GM12878 (cell line): Measurements from ENCODE around the gene HK2. TPM values are rescaled to one million over a fixed set of nuclear protein-coding genes. Genes with fewer than 3 reads are reported as not detected.

Source experiments
- ATAC-seq: fragments of 200-7000 bp; cut with Tn5 transposase; 3 replicates; pipeline ENCODE4 v1.9.1; 2020; ENCODE audit warnings: mild to moderate bottlenecking, moderate library complexity
- BruUV-seq: library from RNA; stranded (reverse); fragments of 400-500 nt; replicated peaks from 2 replicates; lab custom pipeline; 2021; lab: Mats Ljungman, UMichigan
- CTCF ChIA-PET: fragments of 300-600 bp; sonication (Branson Sonifier 250); formaldehyde crosslinking; extraction: SDS; loops from one replicate; lab custom pipeline; 2021; ENCODE audit warnings: inconsistent platforms; lab: Yijun Ruan, JAX
- POLR2A ChIA-PET: fragments of 350-600 bp; formaldehyde crosslinking; extraction: SDS; loops from one replicate; lab custom pipeline; 2021; ENCODE audit warnings: inconsistent platforms; lab: Charles Lee
- RAD21 ChIA-PET: fragments of 300-600 bp; sonication (Branson Sonifier 250); formaldehyde crosslinking; loops from one replicate; lab custom pipeline; 2023; ENCODE audit warnings: antibody characterized with exemption; ENCODE audit not compliant: unreplicated experiment; lab: Charles Lee
- SMC1A ChIA-PET: fragments of 300-600 bp; sonication (Branson Sonifier 250); formaldehyde crosslinking; loops from one replicate; lab custom pipeline; 2023; ENCODE audit not compliant: unreplicated experiment, uncharacterized antibody; lab: Charles Lee
- DNase-seq: peaks from one replicate; pipeline ENCODE4 v3.0.0-alpha.2; 2011; ENCODE audit warnings: low read depth, low spot score
- FAIRE-seq: peaks from 3 replicates; lab custom pipeline; 2011; peaks lifted over from hg19 to GRCh38; lab: Jason Lieb, UNC
- H2AFZ ChIP-seq: 2 replicates; pipeline ENCODE4 v1.6.0; 2011; ENCODE audit warnings: low read depth, low read length, control low read depth; ENCODE audit not compliant: control insufficient read depth
- H3K27ac ChIP-seq: 2 replicates; pipeline ENCODE4 v1.5.1; 2011; ENCODE audit warnings: control low read depth; ENCODE audit not compliant: control insufficient read depth, insufficient read depth
- H3K27me3 ChIP-seq, 2 experiments: replicated peaks in 1 of 2; 2 replicates each; pipeline versions ENCODE4 v1.6.0 to v1.6.1; 2011; ENCODE audit warnings: low read length in 1 of 2; ENCODE audit not compliant: control insufficient read depth in 2 of 2, insufficient read depth in 2 of 2
- H3K36me3 ChIP-seq, 2 experiments: 2 replicates each; pipeline ENCODE4 v1.5.1; 2011; ENCODE audit warnings: low read length in 1 of 2; ENCODE audit not compliant: control insufficient read depth in 2 of 2, insufficient read depth in 2 of 2
- H3K4me1 ChIP-seq: 2 replicates; pipeline ENCODE4 v1.6.1; 2011; ENCODE audit warnings: mild to moderate bottlenecking, low read length, moderate library complexity, mixed read lengths; ENCODE audit not compliant: control insufficient read depth, insufficient read depth
- H3K4me2 ChIP-seq: 2 replicates; pipeline ENCODE4 v1.6.0; 2011; ENCODE audit warnings: control low read depth; ENCODE audit not compliant: control insufficient read depth, insufficient read depth
- H3K4me3 ChIP-seq: fragments of 200-600 bp; sonication (generic); 2 replicates; pipeline ENCODE4 v1.5.1; 2016
- H3K79me2 ChIP-seq: 2 replicates; pipeline ENCODE4 v1.6.0; 2011; ENCODE audit warnings: low read length; ENCODE audit not compliant: control insufficient read depth, insufficient read depth
- H3K9ac ChIP-seq: 2 replicates; pipeline ENCODE4 v1.8.0; 2011; ENCODE audit warnings: low read length, control low read depth, mixed read lengths; ENCODE audit not compliant: control insufficient read depth, insufficient read depth
- H3K9me3 ChIP-seq: replicated peaks from 3 replicates; pipeline ENCODE4 v1.5.1; 2011; ENCODE audit warnings: mild to moderate bottlenecking, low read length; ENCODE audit not compliant: control insufficient read depth, insufficient read depth
- H4K20me1 ChIP-seq: 2 replicates; pipeline ENCODE4 v1.6.0; 2011; ENCODE audit not compliant: control insufficient read depth, insufficient read depth
- BCL11A ChIP-seq: IDR thresholded peaks from 2 replicates; pipeline ENCODE4 v1.6.1; 2011; ENCODE audit warnings: low read depth, low read length
- FOXK2 ChIP-seq: fragments of 450-650 bp; IDR thresholded peaks from 2 replicates; pipeline ENCODE4 v1.6.1; 2017; ENCODE audit warnings: mild to moderate bottlenecking, moderate library complexity
- JUNB ChIP-seq: IDR thresholded peaks from 2 replicates; pipeline ENCODE4 v1.6.1; 2016; ENCODE audit warnings: antibody characterized with exemption, mild to moderate bottlenecking
- LARP7 ChIP-seq: fragments of 450-650 bp; IDR thresholded peaks from 2 replicates; pipeline ENCODE4 v1.6.1; 2017; ENCODE audit warnings: mild to moderate bottlenecking
- NBN ChIP-seq: fragments of 450-650 bp; IDR thresholded peaks from 2 replicates; pipeline ENCODE4 v1.6.1; 2016
- POLR2AphosphoS2 ChIP-seq: IDR thresholded peaks from 2 replicates; pipeline ENCODE4 v1.6.1; 2011; ENCODE audit warnings: low read depth, mild to moderate bottlenecking, low read length, improper control_type of control experiment, moderate library complexity
- ZBTB40 ChIP-seq: fragments of 450-650 bp; IDR thresholded peaks from 2 replicates; pipeline ENCODE4 v1.6.1; 2016; ENCODE audit warnings: mild to moderate bottlenecking, moderate library complexity, borderline replicate concordance
- ZNF622 ChIP-seq: fragments of 450-650 bp; IDR thresholded peaks from 2 replicates; pipeline ENCODE4 v1.6.1; 2017; ENCODE audit warnings: mild to moderate bottlenecking, inconsistent platforms
- WGBS: methylation state at CpG from one replicate; pipeline ENCODE4 v1.1.6; 2016; ENCODE audit warnings: low lambda C conversion rate; ENCODE audit not compliant: insufficient replicate concordance, insufficient coverage; ENCODE audit errors: missing lambda C conversion rate; 5-methylcytosine and 5-hydroxymethylcytosine counted together
- in situ Hi-C: fragments of 300-500 bp; cut with MboI; formaldehyde crosslinking; loops from 9 replicates; pipeline ENCODE4 v1.14.3; 2018; ENCODE audit warnings: mixed read lengths
- intact Hi-C: fragments of 100-400 bp; cut with micrococcal nuclease; formaldehyde crosslinking; loops from one replicate; pipeline ENCODE4 v1.14.2; 2022; ENCODE audit not compliant: unreplicated experiment
- polyA plus RNA-seq, 11 experiments: library from polyadenylated mRNA; depleted of rRNA in 4 of 11; unstranded in 6 of 11; stranded (reverse) in 5 of 11; fragments of >200 nt; fragmentation: Nextera tagmentation in 4 of 11; fragmentation: Illumina TruSeq in 1 of 11; extraction: Ambion mirVana in 4 of 11; extraction: Trizol in 1 of 11; gene quantifications; 1 replicate in 1 of 11; 2 replicates in 10 of 11; pipeline versions ENCODE4 v1.2.1 to v1.2.3, GENCODE V29; 2011 to 2016; ENCODE audit warnings: inconsistent platforms in 2 of 11, missing spikeins in 2 of 11, low read depth in 1 of 11
- total RNA-seq, 4 experiments: library from RNA; depleted of rRNA in 3 of 4; stranded (reverse); fragments of >200 nt in 3 of 4; fragmentation: Illumina TruSeq in 1 of 4; extraction: Trizol in 1 of 4; gene quantifications; 2 replicates each; pipeline versions ENCODE4 v1.2.1 to v1.2.3, GENCODE V29; 2013 to 2021
- TF ChIP-seq, protein P1 (sequence below): fragments of 450-650 bp; formaldehyde crosslinking; IDR thresholded peaks from 2 replicates; pipeline ENCODE4 v1.4.0; 2020; ENCODE audit warnings: mild to moderate bottlenecking, moderate library complexity
- TF ChIP-seq, protein P2 (sequence below): fragments of 450-650 bp; IDR thresholded peaks from 2 replicates; pipeline ENCODE4 v1.6.1; 2017; ENCODE audit warnings: mild to moderate bottlenecking, moderate library complexity

Gene HK2
- total and polyA plus RNA-seq, 10 of the 15 experiments (the other 5 are each of a cell fraction or from before 2014, with no cell fraction given): 5.0 to 73.1 (median 20.2) TPM

- DNase-seq (no peak), FAIRE-seq (no peak)
- no peak overlapping the region for H3K27ac ChIP-seq
- TF ChIP-seq ZBTB40: no peak
- no peak for TF ChIP-seq ZNF622
- TF ChIP-seq, protein P1, sequence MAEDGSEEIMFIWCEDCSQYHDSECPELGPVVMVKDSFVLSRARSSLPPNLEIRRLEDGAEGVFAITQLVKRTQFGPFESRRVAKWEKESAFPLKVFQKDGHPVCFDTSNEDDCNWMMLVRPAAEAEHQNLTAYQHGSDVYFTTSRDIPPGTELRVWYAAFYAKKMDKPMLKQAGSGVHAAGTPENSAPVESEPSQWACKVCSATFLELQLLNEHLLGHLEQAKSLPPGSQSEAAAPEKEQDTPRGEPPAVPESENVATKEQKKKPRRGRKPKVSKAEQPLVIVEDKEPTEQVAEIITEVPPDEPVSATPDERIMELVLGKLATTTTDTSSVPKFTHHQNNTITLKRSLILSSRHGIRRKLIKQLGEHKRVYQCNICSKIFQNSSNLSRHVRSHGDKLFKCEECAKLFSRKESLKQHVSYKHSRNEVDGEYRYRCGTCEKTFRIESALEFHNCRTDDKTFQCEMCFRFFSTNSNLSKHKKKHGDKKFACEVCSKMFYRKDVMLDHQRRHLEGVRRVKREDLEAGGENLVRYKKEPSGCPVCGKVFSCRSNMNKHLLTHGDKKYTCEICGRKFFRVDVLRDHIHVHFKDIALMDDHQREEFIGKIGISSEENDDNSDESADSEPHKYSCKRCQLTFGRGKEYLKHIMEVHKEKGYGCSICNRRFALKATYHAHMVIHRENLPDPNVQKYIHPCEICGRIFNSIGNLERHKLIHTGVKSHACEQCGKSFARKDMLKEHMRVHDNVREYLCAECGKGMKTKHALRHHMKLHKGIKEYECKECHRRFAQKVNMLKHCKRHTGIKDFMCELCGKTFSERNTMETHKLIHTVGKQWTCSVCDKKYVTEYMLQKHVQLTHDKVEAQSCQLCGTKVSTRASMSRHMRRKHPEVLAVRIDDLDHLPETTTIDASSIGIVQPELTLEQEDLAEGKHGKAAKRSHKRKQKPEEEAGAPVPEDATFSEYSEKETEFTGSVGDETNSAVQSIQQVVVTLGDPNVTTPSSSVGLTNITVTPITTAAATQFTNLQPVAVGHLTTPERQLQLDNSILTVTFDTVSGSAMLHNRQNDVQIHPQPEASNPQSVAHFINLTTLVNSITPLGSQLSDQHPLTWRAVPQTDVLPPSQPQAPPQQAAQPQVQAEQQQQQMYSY (CRISPR knock-in tag): no peak
- TF ChIP-seq JUNB: no peak
- TF ChIP-seq NBN: no peak
- TF ChIP-seq LARP7: no peak
- TF ChIP-seq POLR2AphosphoS2: no peak
- no peak for TF ChIP-seq FOXK2
- no peak for TF ChIP-seq BCL11A
- TF ChIP-seq, protein P2, sequence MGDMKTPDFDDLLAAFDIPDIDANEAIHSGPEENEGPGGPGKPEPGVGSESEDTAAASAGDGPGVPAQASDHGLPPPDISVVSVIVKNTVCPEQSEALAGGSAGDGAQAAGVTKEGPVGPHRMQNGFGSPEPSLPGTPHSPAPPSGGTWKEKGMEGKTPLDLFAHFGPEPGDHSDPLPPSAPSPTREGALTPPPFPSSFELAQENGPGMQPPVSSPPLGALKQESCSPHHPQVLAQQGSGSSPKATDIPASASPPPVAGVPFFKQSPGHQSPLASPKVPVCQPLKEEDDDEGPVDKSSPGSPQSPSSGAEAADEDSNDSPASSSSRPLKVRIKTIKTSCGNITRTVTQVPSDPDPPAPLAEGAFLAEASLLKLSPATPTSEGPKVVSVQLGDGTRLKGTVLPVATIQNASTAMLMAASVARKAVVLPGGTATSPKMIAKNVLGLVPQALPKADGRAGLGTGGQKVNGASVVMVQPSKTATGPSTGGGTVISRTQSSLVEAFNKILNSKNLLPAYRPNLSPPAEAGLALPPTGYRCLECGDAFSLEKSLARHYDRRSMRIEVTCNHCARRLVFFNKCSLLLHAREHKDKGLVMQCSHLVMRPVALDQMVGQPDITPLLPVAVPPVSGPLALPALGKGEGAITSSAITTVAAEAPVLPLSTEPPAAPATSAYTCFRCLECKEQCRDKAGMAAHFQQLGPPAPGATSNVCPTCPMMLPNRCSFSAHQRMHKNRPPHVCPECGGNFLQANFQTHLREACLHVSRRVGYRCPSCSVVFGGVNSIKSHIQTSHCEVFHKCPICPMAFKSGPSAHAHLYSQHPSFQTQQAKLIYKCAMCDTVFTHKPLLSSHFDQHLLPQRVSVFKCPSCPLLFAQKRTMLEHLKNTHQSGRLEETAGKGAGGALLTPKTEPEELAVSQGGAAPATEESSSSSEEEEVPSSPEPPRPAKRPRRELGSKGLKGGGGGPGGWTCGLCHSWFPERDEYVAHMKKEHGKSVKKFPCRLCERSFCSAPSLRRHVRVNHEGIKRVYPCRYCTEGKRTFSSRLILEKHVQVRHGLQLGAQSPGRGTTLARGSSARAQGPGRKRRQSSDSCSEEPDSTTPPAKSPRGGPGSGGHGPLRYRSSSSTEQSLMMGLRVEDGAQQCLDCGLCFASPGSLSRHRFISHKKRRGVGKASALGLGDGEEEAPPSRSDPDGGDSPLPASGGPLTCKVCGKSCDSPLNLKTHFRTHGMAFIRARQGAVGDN: no peak
Observed at GRCh38 chr2:74851191-74851566, 17.3 kb downstream of the HK2 start.

More at GRCh38 chr2:74851191-74851566, 17.3 kb downstream of the HK2 start:
- in situ Hi-C loops (no loop called here), intact Hi-C loops (no loop called here)
- H3K4me3 ChIP-seq: no peak overlapping the region
- H3K27me3 ChIP-seq: no peaks in the 10 kb centered on the region
- BruUV-seq: no TSS peak
- CTCF ChIA-PET: interaction anchor here (2.3 to 8.2 kb wide), 2 partner anchors 14 to 25 kb away, joined by 18 to 87 read pairs; partner anchors contain the start of gene HK2
- no peaks in the 10 kb centered on the region for H3K9me3 ChIP-seq
- H3K79me2 ChIP-seq: peaks cover 79% of the 10 kb centered on the region
- H4K20me1 ChIP-seq: peaks cover 3% of the 10 kb centered on the region; the same call in 1 of the 2 replicates
- H3K36me3 ChIP-seq: peaks cover 14 to 29% of the 10 kb centered on the region in 2 experiments
- H3K4me2 ChIP-seq: no peak overlapping the region
- POLR2A ChIA-PET: no interaction called here
- SMC1A ChIA-PET: interaction anchor here (0.9 to 5.4 kb wide), 5 partner anchors 10 to 138 kb away, joined by 3 to 68 read pairs (median 10); partner anchors contain the start of gene HK2
- H2AFZ ChIP-seq: no peak overlapping the region
- RAD21 ChIA-PET: interaction anchor here (4.6 kb wide), 1 partner anchor 16 kb away, joined by 49 read pairs; the partner anchor contains the start of gene HK2
- no peak overlapping the region for H3K9ac ChIP-seq
- H3K4me1 ChIP-seq: peaks cover 40% of the 10 kb centered on the region
- WGBS: 97% methylated on average over 8 of the region's 8 CpGs
- ATAC-seq: no peak
